C4-2B (cell line): Measurements from ENCODE around the gene ABCA4.

Source experiments
- H3K27ac ChIP-seq: fragments of 450-650 bp; 2 replicates; pipeline ENCODE4 v1.5.1; 2017
- ZFX ChIP-seq: fragments of 450-650 bp; IDR thresholded peaks from 2 replicates; pipeline ENCODE4 v1.6.1; 2017
- TF ChIP-seq, protein P1 (sequence below): fragments of 450-650 bp; conservative IDR thresholded peaks from 2 replicates; pipeline ENCODE4 v1.5.1; 2017; ENCODE audit warnings: mild to moderate bottlenecking

The ABCA4 gene

DNA sequence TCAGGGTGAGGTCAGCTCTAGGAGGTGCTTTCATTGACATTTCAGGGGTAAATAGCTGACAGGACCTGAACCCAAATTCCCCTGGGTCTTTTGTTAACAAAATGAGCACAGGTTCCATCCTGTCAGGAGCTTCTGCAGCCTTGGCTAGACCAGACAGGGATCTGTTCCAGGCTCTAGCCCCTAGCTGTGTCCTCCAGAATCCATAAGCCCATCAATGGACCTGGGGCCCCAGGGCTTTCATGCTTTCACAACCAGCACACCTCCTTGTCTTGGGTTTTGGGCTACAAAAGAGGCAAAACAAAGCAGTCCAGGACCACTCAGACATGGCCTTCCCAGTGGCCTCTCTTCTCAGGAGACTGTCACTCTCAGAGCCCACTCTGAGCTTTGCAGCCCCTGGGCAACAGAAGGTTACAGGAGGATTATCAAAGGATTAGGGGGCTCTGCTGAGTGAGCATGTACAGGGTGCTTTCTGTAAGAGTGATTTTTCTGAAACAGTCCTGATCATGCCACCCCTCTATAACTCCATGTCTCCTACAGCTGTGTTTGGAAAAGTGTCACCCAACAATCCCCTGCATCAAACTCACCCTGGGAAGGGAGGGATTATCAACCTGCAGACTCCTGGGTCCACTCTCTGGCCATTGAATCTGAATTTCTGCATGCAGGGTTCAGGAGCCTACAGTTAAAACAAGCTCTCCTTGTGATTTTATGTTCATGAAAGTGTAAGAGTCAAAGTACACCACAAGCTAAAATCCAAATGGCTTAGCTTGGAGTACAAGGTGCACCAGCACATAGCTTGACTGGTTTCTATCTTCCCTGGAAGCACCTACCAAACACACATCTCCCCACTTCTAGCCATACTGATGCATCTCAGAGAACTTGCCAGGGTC, 144.0 kb downstream of the ABCA4 start:
- TF ChIP-seq, protein P1, sequence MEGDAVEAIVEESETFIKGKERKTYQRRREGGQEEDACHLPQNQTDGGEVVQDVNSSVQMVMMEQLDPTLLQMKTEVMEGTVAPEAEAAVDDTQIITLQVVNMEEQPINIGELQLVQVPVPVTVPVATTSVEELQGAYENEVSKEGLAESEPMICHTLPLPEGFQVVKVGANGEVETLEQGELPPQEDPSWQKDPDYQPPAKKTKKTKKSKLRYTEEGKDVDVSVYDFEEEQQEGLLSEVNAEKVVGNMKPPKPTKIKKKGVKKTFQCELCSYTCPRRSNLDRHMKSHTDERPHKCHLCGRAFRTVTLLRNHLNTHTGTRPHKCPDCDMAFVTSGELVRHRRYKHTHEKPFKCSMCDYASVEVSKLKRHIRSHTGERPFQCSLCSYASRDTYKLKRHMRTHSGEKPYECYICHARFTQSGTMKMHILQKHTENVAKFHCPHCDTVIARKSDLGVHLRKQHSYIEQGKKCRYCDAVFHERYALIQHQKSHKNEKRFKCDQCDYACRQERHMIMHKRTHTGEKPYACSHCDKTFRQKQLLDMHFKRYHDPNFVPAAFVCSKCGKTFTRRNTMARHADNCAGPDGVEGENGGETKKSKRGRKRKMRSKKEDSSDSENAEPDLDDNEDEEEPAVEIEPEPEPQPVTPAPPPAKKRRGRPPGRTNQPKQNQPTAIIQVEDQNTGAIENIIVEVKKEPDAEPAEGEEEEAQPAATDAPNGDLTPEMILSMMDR: no peak
- no peak for TF ChIP-seq ZFX
- H3K27ac ChIP-seq: no peak overlapping the region

DNA sequence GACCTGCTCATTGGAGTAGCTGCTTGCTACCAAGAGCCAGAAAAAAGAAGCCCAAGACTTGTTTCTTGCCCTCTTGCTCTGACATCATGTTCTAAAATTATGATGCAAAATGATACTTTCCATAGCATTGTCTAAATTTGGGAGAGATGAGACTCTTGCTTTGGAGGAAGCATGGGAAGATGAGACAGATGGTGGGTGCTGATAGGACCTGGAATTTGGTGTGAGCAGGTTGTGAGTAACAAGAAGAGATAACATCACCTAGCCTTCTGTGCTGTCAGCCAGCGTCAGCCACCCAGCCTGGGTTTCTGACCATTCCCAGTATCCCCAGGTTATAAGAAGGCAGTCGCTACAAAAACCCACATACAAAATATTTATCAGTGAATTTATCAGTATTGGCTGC, 144.7 kb downstream of the ABCA4 start:
- TF ChIP-seq ZFX: no peak
- TF ChIP-seq, protein P1: no peak
- no peak overlapping the region for H3K27ac ChIP-seq

DNA sequence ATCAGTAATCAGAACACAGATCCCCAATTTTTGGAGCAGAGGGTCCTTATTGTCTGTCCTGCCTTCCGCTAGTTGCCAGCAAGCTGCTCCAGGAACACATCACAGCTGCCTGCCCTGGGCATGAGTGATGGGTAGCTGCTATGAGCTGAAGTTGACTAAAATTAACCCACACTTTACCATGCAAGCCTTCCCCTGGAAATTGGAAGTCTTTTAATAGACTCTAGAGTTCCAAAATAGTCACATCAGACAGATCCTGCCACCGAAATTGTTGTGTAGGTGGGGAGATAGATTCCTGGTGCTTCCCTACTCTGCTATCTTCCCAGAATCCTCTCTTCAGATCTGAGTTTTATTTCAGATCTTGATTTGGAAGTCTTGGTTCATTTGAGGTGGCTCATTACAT, 148.6 kb downstream of the ABCA4 start:
- no peak overlapping the region for H3K27ac ChIP-seq

DNA sequence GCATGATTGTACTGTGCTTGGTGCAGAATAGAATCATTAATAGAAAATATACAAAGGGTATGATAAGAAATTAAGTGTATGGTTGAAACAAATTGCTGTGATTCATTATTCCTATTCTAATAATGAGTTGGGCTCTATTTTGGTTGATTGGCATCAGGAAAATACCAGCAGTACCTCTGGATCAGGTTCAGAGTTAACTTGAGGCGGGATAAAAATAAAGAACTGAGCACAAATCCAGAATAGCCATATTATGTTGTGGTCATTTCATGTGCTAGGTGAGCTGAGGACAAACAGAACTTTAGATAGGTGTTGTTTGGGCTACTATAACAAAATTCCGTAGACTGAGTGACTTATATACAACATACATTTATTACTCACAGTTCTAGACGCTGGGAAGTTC, 151.1 kb downstream of the ABCA4 start:
- no peak overlapping the region for H3K27ac ChIP-seq
- TF ChIP-seq ZFX: no peak
- TF ChIP-seq, protein P1: no peak

More for the DNA sequence above, 148.6 kb downstream of the ABCA4 start:
- TF ChIP-seq, protein P1: no peak
- TF ChIP-seq ZFX: no peak

DNA sequence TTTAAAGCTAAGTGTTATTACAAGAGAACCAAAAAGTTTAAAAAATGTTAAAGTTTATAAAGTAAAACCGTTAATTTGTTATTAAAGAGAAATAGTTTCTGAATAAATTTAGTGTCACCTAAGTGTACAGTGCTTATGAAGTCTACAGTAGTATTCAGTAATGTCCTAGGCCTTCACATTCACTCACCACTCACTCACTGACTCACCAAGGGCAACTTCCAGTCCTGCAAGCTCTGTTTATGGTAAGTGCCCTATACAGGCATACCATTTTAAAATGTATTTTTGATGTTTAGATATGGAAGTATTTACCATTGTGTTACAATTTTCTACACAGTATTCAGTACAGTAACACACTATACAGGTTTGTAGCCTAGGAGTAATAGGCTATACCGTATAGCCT, 151.6 kb downstream of the ABCA4 start:
- TF ChIP-seq, protein P1: no peak
- TF ChIP-seq ZFX: no peak
- H3K27ac ChIP-seq: no peak overlapping the region

DNA sequence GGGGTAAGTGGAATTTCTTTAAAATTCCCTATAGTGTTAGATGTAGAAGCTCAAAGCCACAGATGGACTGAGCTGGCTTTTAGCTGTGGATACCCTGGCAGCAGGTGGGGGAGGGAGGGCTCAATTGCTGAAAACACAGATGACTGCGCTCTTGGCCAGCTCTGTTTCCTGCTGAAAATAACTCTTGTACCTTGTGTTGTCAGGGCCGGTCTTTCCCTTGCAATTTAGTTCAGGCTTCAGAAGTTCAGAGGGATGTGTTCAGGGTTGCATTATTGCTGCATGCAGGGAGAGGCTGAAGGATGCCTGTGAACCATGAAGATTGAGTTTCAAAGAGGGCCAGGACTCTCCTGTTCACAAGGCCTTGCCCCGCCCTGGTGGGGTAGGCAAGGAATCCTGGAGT, 153.6 kb downstream of the ABCA4 start:
- TF ChIP-seq, protein P1: no peak
- no peak for TF ChIP-seq ZFX
- no peak overlapping the region for H3K27ac ChIP-seq

DNA sequence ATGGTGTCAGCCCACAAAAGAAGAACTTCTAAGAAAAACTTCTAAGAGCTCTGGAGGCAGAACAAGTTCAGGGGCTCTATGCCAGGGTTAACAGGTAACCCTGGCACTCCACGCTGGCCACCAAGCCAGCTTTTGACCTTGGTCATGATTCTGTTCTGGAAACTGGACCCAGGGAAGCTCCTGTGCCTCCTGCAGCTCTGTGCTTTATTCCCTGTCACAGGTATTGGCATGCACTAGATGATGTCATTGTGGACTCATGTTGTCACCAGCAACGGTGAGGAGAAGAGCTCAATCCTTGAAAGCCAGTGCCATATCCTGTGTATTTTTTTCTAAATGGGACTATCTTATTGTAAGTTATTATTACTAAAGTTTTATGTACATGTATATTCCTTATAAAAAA, 155.1 kb downstream of the ABCA4 start:
- H3K27ac ChIP-seq: no peak overlapping the region

More for the DNA sequence above, 155.1 kb downstream of the ABCA4 start:
- TF ChIP-seq, protein P1: no peak
- no peak for TF ChIP-seq ZFX
